Body of pancreas (tissue), 4 donors: Measurements from ENCODE around the gene PSMB5.

ENCODE experiments used
- CTCF ChIP-seq, 7 experiments: fragments of 450-650 bp in 4 of 7; fragments of 200-600 bp in 3 of 7; sonication (generic) in 3 of 7; IDR thresholded peaks; one replicate each; pipeline ENCODE4 v1.5.1; 2016 to 2019; ENCODE audit warnings: antibody characterized with exemption in 7 of 7
- POLR2A ChIP-seq, 3 donors: fragments of 450-650 bp; IDR thresholded peaks; one replicate each; pipeline ENCODE4 v1.6.1; 2016; ENCODE audit warnings: antibody characterized with exemption in 3 of 3, mild to moderate bottlenecking in 2 of 3

- TF ChIP-seq CTCF (IDR thresholded peaks at IDR 0.05) (no peak), POLR2A (IDR thresholded peaks at IDR 0.05) (no peak)
These were observed 42.8 kb downstream of the PSMB5 start for GRCh38 chr14:22991852-22992251.
